GM18505 (cell line): ENCODE data around the gene RAB14.
"Not testable (repeated sequence)": the region's sequence is repeated elsewhere in the genome, so short reads cannot be mapped to it uniquely, and the experiment has no call there.

Experiments
- ATAC-seq: cut with Tn5 transposase; IDR thresholded peaks from one replicate; pipeline ENCODE4 v1.9.1; 2021; ENCODE audit not compliant: unreplicated experiment
- POLR2A ChIP-seq: IDR thresholded peaks from 4 replicates; pipeline ENCODE4 v1.6.1; 2011; ENCODE audit warnings: borderline replicate concordance; ENCODE audit not compliant: insufficient read depth, insufficient read length; ENCODE audit errors: extremely low read depth

RAB14 gene

DNA sequence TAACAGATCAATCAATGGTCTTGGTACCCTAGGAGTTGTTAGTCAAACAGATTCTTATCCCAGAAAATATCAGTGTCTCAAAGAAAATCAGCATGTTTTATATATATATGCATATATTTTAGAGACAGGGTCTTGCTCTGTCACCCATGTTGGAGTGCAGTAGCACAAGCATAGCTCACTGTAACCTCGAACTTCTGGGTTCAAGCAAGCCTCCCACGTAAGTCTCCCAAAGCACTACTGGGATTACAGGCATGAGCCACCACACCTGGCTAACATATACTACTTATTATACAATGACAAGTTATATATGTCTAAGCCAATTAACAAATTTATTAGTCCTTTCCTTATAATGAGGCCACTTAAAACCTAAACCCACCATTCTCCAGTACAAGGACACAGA, 10.4 kb downstream of the RAB14 start:
- no peak for ATAC-seq
- TF ChIP-seq POLR2A, result no peak

DNA sequence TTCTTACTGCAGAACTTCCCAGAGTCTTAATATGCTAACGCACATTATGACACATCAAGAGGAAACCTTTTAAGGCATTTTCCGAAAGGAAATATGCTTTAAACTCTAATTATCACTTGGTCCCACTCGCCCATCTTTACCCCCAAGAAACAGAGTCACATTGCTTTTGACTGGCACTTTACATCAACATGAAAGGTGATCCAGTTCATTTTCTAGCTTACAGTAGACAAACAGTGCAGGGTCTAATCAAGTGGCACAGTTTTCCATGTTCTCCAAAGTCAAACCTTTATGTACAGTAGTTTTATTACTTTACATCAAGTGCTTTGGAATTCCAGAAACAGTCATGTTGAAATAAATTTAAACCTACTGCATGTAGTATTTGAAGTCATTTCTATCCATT, 12.0 kb downstream of the RAB14 start:
- ATAC-seq, result no peak
- TF ChIP-seq POLR2A, result no peak

DNA sequence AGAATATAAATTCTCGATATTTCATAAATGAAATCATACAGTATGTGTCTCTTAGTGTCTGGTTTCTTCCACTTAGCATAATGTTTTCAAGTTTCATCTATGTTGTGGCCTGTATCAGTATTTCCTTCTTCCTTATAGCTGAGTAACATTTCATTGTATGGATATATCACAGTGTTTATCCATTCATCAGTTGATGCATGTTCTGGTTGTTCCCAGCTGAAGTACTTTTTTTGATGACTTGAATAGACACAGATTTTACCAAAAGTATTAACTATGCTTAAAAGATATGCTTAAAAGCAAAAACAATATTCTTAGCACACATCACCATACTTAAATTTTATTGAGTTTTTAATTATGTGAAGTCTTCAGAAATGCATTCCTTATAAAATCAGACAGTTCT, 12.7 kb downstream of the RAB14 start:
- TF ChIP-seq POLR2A, result no peak
- ATAC-seq, result no peak

DNA sequence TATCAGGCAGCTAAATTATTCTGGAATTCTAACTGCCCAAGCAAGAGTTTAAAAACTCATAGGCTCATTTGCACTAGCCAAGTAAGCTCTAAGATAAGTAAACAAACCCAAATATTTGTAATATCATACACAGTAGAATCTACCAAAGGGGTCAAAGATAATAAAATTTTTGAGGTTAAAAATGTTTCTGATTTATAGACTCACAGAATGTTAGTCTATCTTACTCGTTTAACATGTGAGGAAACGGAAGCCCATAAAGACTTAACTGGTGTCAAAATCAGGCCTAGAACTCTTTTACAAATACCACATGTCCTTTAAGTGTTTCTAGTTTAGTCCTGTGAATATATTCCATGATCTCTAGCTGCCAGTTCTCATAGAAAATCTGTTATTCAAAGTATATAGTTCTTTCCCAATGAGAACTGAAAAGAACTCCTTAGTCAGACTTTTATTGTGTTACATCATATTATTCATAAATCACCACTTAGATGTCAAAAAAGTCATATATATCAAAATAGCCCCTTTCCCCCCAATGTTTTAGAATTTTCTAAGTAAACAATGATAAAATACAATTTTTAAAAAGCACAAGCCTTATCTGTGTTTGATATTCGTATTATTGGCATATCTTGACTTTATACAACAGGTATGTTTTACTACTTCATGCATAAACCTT, 13.9 kb downstream of the RAB14 start:
- no peak for TF ChIP-seq POLR2A
- no peak for ATAC-seq

DNA sequence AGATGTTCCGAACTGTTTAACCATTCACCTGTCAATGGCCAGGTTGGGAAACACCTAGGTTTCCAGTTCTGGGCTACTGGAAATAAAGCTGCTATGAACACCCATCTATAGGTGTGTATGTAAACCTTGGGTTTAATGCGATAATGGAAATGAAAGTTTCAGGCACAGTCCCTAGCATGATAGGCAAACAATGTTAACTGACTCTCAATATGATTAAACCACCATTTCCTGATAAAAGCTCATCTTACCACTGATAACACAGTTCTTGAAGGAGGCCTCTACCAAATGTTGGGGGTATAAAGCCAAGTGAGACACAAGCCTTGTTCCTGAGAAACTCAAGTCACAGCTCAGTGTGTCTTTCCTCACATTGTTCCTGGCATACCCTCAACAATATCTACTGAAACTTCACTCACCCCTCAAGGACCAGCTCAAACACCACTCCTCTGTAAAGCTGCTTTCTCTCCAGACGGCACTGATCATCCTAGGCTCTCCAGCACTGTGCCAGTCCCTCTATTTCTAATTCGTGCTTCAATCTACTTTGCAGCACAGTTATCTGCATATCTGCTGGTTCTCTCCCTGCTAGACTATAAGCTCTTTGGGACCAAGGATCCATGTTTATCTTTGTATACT, 15.8 kb downstream of the RAB14 start:
- ATAC-seq, result no peak
- TF ChIP-seq POLR2A, result no peak

DNA sequence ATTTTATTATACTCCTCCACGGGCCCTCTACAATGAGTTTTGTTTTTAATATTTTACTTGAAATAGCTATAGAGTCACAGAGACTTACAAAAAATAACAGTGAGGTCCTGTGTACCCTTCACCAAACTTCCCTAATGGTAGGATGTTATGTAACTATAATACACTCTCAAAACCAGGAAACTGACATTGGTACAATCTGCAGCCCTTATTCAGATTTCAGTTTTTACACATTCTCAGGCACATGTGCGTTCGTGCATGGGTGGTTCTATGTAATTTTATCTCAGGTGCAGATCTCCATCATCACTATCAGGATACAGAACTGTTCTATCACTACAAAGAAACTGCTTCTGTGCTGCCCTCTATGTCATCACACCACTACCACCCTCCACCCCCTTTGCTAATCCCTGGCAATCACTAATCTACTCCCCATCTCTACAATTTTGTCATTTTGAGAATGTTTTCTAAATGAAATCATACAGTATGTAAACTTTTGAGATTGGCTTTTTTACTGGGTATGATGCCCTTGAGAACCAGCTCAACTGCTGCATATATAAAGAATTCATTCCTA, 16.4 kb downstream of the RAB14 start:
- no peak for TF ChIP-seq POLR2A
- ATAC-seq, result no peak

DNA sequence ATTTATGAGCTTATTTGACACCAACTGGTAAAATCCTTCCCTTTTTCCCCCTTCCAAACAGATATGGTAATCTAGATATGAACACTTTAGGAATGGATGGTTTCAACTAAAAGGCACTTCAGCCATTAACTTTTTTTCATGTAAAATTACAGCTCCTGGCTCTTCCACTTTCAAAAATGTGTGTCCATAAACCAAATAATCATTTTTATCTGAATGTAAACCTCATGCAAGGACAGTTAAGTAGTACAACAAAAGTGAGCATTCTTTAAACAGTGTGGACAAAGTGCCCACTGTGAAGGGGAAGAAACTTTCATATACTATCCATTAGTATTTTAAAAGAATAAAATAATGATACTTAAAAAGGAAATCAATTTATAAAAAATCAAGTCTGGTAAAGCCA, 17.2 kb downstream of the RAB14 start:
- no peak for ATAC-seq
- no peak for TF ChIP-seq POLR2A

DNA sequence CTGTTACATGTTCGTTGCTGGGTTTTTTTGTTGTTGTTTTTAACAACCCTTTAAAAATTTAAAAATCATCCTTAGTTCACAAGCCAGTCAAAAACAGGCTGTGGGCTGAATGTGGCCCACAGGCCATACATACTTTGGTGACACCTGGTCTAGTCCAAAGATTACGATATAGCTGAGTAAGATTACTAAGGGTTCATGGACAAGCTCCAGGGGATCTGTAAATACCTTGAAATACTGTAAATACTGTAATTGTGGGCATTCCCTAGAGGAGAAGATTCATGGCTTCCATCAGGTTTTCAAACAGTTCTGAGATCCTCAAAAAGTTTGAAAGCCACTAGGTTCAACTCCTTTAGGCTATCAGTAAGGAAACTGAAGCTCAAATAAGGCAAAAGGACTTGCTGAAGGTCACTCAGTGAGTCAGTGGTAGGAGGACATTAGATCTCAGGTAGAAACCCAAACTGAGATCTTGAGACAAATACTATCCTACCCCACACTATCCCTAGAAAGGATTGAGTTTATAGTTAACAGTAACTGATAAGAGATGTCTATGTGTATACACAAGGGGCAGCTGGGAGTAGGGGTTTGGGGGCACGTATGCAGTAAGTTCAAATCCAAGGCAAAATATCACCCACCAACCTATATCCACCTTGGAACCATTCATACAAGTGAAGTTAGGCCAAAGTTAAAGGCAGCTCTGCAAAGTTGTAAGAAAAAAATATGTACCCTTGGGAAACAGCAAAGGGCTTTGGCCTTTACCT, 17.8 kb downstream of the RAB14 start:
- no peak for TF ChIP-seq POLR2A
- ATAC-seq, result no peak

DNA sequence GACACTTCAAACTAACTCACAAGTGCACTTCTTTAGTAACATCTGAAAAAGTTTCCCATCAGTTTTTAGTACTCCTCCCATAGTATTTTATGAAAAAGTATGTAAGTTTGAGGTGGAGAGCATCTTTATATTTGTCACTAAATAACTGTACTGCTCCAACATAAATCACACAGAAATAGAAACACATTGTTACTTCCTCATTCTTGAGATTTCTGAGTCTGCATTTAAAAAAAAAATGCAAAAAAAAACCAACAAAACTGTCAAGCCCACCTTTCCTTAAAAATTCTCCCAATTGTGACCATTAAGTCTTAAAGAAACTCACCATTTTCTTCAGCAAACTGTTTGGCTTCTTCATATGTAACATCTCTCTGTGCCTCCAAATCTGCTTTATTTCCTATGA, 18.7 kb downstream of the RAB14 start:
- ATAC-seq, result no peak
- no peak for TF ChIP-seq POLR2A

DNA sequence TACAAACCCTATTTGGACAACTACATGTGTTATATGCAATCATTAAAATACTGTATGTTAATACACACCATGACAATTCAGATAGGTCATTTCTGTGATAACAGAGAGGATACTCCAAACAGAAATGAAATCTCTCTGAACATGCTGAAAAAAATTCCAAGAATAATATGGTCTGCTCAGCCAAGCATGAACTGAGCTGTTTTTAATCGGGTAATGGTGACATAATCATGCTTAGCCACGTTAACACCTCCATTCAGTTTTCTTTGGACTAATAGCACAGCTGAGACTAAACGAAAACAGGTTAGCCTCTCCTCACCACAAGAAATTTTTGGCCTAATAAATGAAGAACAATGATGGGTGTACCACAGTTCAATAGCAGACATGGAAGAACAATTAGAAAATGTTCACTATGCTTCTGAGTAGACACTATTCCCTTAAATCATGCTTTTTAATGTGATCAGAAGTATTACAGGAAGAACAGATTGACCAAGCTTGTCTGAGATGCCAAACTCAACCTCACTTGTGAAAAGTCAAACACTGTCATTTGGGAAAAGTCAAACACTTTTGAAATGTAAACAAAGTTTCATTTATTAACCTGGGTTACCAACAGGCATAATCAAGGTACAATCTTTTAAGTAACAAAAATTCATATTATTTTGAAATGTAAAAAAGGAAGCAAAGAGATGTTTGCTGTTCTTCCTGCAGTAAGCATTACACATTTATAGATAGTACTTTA, 19.4 kb downstream of the RAB14 start:
- no peak for ATAC-seq
- TF ChIP-seq POLR2A, result no peak

DNA sequence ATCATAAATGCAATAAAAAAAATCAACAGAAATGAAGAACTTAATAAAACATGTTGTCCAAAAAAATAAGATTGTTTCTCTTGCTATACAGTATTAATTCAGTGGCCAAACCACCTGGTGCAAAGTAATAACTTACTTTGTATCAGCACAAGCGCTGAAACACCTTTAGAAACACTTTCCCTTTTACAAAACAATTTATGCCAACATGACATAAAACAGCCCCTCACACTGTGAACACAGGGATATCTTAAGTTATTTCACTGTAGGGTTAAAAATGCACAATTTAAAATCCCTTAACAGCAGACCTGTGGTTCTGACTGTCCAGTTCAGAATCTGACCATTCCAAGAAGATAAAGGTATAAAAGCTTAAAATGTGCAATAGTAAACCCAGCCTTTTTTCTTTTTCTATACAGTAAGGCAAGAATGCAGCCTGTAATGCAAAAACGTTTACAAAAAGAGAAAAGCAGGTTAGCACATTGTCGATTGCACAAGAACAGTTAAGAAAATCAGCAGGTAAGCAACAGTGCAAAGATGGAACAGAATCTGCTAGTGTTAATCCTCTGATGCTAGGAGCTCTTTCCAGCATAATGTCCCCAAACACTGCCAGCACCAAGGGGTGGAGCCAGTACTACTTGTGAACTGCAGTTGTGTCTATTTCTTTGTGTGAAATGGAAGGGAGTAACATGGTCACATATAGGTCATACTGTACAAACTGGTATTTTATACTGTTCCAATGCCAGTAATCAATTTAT, 21.6 kb downstream of the RAB14 start:
- no peak for TF ChIP-seq POLR2A
- ATAC-seq, result no peak

DNA sequence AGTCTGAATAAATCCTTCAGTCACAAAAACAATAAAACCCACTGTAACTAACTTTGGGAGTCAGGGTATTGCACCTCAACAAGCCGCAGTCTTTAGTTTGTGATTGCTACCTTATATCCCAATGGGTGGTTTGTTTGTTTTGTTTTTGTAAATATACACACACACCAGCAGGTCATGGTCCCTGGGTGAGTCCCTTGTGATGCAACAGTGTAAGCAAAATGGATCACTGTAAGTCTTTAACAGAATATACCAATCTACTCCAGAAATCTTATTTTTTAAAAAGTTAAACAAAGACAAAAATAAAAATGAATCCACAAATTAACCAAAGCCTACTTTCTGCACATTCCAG, 22.3 kb downstream of the RAB14 start:
- TF ChIP-seq POLR2A, result peak; percentile 7
- ATAC-seq, result not testable (repeated sequence)
